NT2/D1 (cell line): ENCODE data around the gene PNPLA7.

ENCODE experiments used
- YY1 ChIP-seq: IDR thresholded peaks from 2 replicates; pipeline ENCODE4 v1.6.1; 2011; ENCODE audit not compliant: insufficient read length, insufficient read depth
- ZNF274 ChIP-seq: IDR thresholded peaks from 2 replicates; pipeline ENCODE4 v1.6.1; 2011; ENCODE audit warnings: mild to moderate bottlenecking, low read depth, low read length

DNA sequence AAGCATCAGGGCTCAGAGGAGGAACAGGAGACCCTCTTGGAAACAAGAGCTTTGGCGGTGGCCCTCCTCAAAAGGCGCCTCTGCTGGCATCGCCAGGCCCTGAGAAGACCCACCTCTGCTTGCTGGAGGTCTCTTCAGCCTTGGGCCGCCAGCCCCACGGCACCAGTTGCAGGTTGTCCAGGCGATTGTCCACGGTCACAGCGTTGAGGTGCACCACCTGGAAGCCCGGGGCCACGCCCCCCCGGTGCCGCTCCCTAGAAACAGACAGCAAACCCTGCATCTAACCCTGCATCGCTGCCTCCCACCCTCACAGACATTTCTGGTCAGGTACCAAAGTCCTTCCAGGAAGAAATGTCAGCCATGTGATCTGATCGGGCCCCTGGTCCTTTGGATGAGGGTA, 36.7 kb upstream of the PNPLA7 start:
- no peak for TF ChIP-seq YY1
- TF ChIP-seq ZNF274, result no peak
